ENCODE data around the gene VSIG8.

- TF ChIP-seq, protein P1, sequence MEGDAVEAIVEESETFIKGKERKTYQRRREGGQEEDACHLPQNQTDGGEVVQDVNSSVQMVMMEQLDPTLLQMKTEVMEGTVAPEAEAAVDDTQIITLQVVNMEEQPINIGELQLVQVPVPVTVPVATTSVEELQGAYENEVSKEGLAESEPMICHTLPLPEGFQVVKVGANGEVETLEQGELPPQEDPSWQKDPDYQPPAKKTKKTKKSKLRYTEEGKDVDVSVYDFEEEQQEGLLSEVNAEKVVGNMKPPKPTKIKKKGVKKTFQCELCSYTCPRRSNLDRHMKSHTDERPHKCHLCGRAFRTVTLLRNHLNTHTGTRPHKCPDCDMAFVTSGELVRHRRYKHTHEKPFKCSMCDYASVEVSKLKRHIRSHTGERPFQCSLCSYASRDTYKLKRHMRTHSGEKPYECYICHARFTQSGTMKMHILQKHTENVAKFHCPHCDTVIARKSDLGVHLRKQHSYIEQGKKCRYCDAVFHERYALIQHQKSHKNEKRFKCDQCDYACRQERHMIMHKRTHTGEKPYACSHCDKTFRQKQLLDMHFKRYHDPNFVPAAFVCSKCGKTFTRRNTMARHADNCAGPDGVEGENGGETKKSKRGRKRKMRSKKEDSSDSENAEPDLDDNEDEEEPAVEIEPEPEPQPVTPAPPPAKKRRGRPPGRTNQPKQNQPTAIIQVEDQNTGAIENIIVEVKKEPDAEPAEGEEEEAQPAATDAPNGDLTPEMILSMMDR (IDR thresholded peaks at IDR 0.05), result no peak
- TF ChIP-seq POLR2A (IDR thresholded peaks at IDR 0.05) (no peak), EP300 (IDR thresholded peaks at IDR 0.05) (no peak)
Observed at GRCh38 chr1:159827549-159827948, 34.9 kb downstream of the VSIG8 start.

Measured in suprapubic skin (tissue), 3 donors.